Rectal smooth muscle tissue (tissue), 1 donor: ENCODE results near the gene CAPN7.

Experiments used
- H3K27ac ChIP-seq: one replicate; pipeline ENCODE4 v1.7.0; 2013; ENCODE audit warnings: low read depth, low read length, inconsistent platforms
- H3K27me3 ChIP-seq: one replicate; pipeline ENCODE4 v1.7.0; 2013; ENCODE audit warnings: low read length; ENCODE audit not compliant: control insufficient read depth, insufficient read depth
- H3K36me3 ChIP-seq: one replicate; pipeline ENCODE4 v1.7.0; 2013; ENCODE audit warnings: low read length; ENCODE audit not compliant: control insufficient read depth, insufficient read depth
- H3K4me1 ChIP-seq: one replicate; pipeline ENCODE4 v1.7.0; 2013; ENCODE audit warnings: low read length; ENCODE audit not compliant: control insufficient read depth, insufficient read depth
- H3K4me3 ChIP-seq: one replicate; pipeline ENCODE4 v1.7.0; 2013; ENCODE audit warnings: low read length
- H3K9ac ChIP-seq: one replicate; pipeline ENCODE4 v1.7.0; 2013; ENCODE audit warnings: low read length

Gene CAPN7

GRCh38 chr3:15223685-15224572 lies 17.9 kb downstream of the CAPN7 start:
- Histone ChIP-seq H3K27ac (no peak overlapping the region), H3K36me3 (peaks cover 21% of the 10 kb centered on the region)

GRCh38 chr3:15228147-15228546 lies 22.1 kb downstream of the CAPN7 start:
- no peaks in the 10 kb centered on the region for H3K27me3 ChIP-seq
- no peak overlapping the region for H3K27ac ChIP-seq
- peaks cover 2% of the 10 kb centered on the region for H3K36me3 ChIP-seq
- no peak overlapping the region for H3K9ac ChIP-seq
- no peaks in the 10 kb centered on the region for H3K4me1 ChIP-seq
- H3K4me3 ChIP-seq, result no peak overlapping the region

More at GRCh38 chr3:15223685-15224572, 17.9 kb downstream of the CAPN7 start:
- Histone ChIP-seq H3K4me3 (no peak overlapping the region), H3K9ac (no peak overlapping the region), H3K27me3 (no peaks in the 10 kb centered on the region), H3K4me1 (peaks cover 2% of the 10 kb centered on the region)

GRCh38 chr3:15229262-15229661 lies 23.2 kb downstream of the CAPN7 start:
- no peaks in the 10 kb centered on the region for H3K4me1 ChIP-seq
- peaks cover 2% of the 10 kb centered on the region for H3K36me3 ChIP-seq
- H3K4me3 ChIP-seq, result no peak overlapping the region
- H3K27me3 ChIP-seq, result no peaks in the 10 kb centered on the region
- H3K27ac ChIP-seq, result no peak overlapping the region
- no peak overlapping the region for H3K9ac ChIP-seq

GRCh38 chr3:15241341-15241740 lies 35.3 kb downstream of the CAPN7 start:
- Histone ChIP-seq H3K4me1 (no peaks in the 10 kb centered on the region), H3K36me3 (peaks cover 10% of the 10 kb centered on the region)

GRCh38 chr3:15243822-15244482 lies 37.9 kb downstream of the CAPN7 start:
- Histone ChIP-seq H3K4me3 (no peak overlapping the region), H3K27me3 (no peaks in the 10 kb centered on the region), H3K36me3 (peaks cover 14% of the 10 kb centered on the region), H3K4me1 (no peaks in the 10 kb centered on the region), H3K27ac (no peak overlapping the region), H3K9ac (no peak overlapping the region)

More at GRCh38 chr3:15241341-15241740, 35.3 kb downstream of the CAPN7 start:
- Histone ChIP-seq H3K9ac (no peak overlapping the region), H3K27ac (no peak overlapping the region), H3K4me3 (no peak overlapping the region), H3K27me3 (no peaks in the 10 kb centered on the region)

- Histone ChIP-seq H3K27ac (no peak overlapping the region), H3K4me3 (no peak overlapping the region), H3K9ac (no peak overlapping the region), H3K36me3 (peaks cover 20% of the 10 kb centered on the region), H3K27me3 (no peaks in the 10 kb centered on the region), H3K4me1 (no peaks in the 10 kb centered on the region)
These were observed 40.1 kb downstream of the CAPN7 start for GRCh38 chr3:15246186-15246585.

GRCh38 chr3:15253023-15253697 lies 47.1 kb downstream of the CAPN7 start:
- Histone ChIP-seq H3K27ac (no peak overlapping the region), H3K36me3 (peaks cover 21% of the 10 kb centered on the region)

GRCh38 chr3:15255215-15255614 lies 49.2 kb downstream of the CAPN7 start:
- no peak overlapping the region for H3K9ac ChIP-seq
- H3K4me3 ChIP-seq, result no peak overlapping the region
- H3K36me3 ChIP-seq, result peaks cover 19% of the 10 kb centered on the region
- H3K27me3 ChIP-seq, result no peaks in the 10 kb centered on the region
- no peaks in the 10 kb centered on the region for H3K4me1 ChIP-seq
- H3K27ac ChIP-seq, result no peak overlapping the region

More at GRCh38 chr3:15253023-15253697, 47.1 kb downstream of the CAPN7 start:
- Histone ChIP-seq H3K9ac (no peak overlapping the region), H3K27me3 (no peaks in the 10 kb centered on the region), H3K4me1 (no peaks in the 10 kb centered on the region), H3K4me3 (no peak overlapping the region)

GRCh38 chr3:15256861-15257341 lies 50.9 kb downstream of the CAPN7 start:
- Histone ChIP-seq H3K36me3 (peaks cover 11% of the 10 kb centered on the region), H3K27ac (no peak overlapping the region)

GRCh38 chr3:15258720-15259119 lies 52.7 kb downstream of the CAPN7 start:
- Histone ChIP-seq H3K4me3 (no peak overlapping the region), H3K36me3 (peaks cover 8% of the 10 kb centered on the region), H3K27me3 (no peaks in the 10 kb centered on the region), H3K27ac (no peak overlapping the region), H3K4me1 (no peaks in the 10 kb centered on the region), H3K9ac (no peak overlapping the region)

More at GRCh38 chr3:15256861-15257341, 50.9 kb downstream of the CAPN7 start:
- H3K27me3 ChIP-seq, result no peaks in the 10 kb centered on the region
- no peak overlapping the region for H3K4me3 ChIP-seq
- H3K4me1 ChIP-seq, result no peaks in the 10 kb centered on the region
- no peak overlapping the region for H3K9ac ChIP-seq

GRCh38 chr3:15260531-15260930 lies 54.5 kb downstream of the CAPN7 start:
- Histone ChIP-seq H3K9ac (no peak overlapping the region), H3K4me3 (no peak overlapping the region), H3K36me3 (peaks cover 8% of the 10 kb centered on the region), H3K27ac (no peak overlapping the region), H3K27me3 (no peaks in the 10 kb centered on the region), H3K4me1 (no peaks in the 10 kb centered on the region)

GRCh38 chr3:15261274-15261673 lies 55.2 kb downstream of the CAPN7 start:
- H3K4me1 ChIP-seq, result no peaks in the 10 kb centered on the region
- peaks cover 8% of the 10 kb centered on the region for H3K36me3 ChIP-seq
- H3K27ac ChIP-seq, result no peak overlapping the region
- H3K9ac ChIP-seq, result no peak overlapping the region
- H3K4me3 ChIP-seq, result no peak overlapping the region
- H3K27me3 ChIP-seq, result no peaks in the 10 kb centered on the region
